Endothelial cell (in vitro differentiated cells): ENCODE data around the gene MYO7A. TPM values are rescaled to one million over a fixed set of nuclear protein-coding genes. Genes with fewer than 3 reads are reported as not detected.

ENCODE experiments used
- DNase-seq: peaks from one replicate; pipeline ENCODE4 v3.0.0; 2021; ENCODE audit warnings: low spot score
- H3K27ac Mint-ChIP-seq: one replicate; pipeline ENCODE4 v1.8.0; 2021; ENCODE audit warnings: mixed read lengths, inconsistent platforms; ENCODE audit not compliant: unreplicated experiment
- H3K27me3 Mint-ChIP-seq: one replicate; pipeline ENCODE4 v1.8.0; 2021; ENCODE audit warnings: mild to moderate bottlenecking, moderate library complexity, mixed read lengths, inconsistent platforms; ENCODE audit not compliant: unreplicated experiment
- H3K36me3 Mint-ChIP-seq: one replicate; pipeline ENCODE4 v1.8.0; 2021; ENCODE audit warnings: mild to moderate bottlenecking, low read depth, mixed read lengths, inconsistent platforms; ENCODE audit not compliant: unreplicated experiment
- H3K4me1 Mint-ChIP-seq: one replicate; pipeline ENCODE4 v1.8.0; 2021; ENCODE audit warnings: mild to moderate bottlenecking, mixed read lengths, inconsistent platforms; ENCODE audit not compliant: unreplicated experiment
- H3K4me3 Mint-ChIP-seq: one replicate; pipeline ENCODE4 v1.8.0; 2021; ENCODE audit warnings: mild to moderate bottlenecking, mixed read lengths, inconsistent platforms; ENCODE audit not compliant: unreplicated experiment
- H3K9me3 Mint-ChIP-seq: one replicate; pipeline ENCODE4 v1.8.0; 2021; ENCODE audit warnings: mixed read lengths, inconsistent platforms; ENCODE audit not compliant: unreplicated experiment
- CTCF ChIP-seq: fragments of 200-600 bp; sonication (generic); IDR thresholded peaks from one replicate; pipeline ENCODE4 v1.5.0; 2021; ENCODE audit warnings: antibody characterized with exemption; ENCODE audit not compliant: unreplicated experiment
- total RNA-seq: library from RNA; stranded (reverse); fragmentation: NEBNext Ultra II Directional; extraction: Animal tissue kit (Norgen Biotek cat#: 25700); gene quantifications from one replicate; pipeline ENCODE4 v1.2.1, GENCODE V29; 2021; ENCODE audit not compliant: unreplicated experiment

The MYO7A gene
- total RNA-seq, 1 donor from 2014 or later, result 18.3 TPM

GRCh38 chr11:77148963-77149715 lies 21.1 kb downstream of the MYO7A start:
- H3K4me3 Mint-ChIP-seq, result no peak overlapping the region
- TF ChIP-seq CTCF, result no peak

GRCh38 chr11:77149716-77150392 lies 21.8 kb downstream of the MYO7A start:
- H3K36me3 Mint-ChIP-seq, result no peaks in the 10 kb centered on the region
- H3K9me3 Mint-ChIP-seq, result no peaks in the 10 kb centered on the region
- H3K4me3 Mint-ChIP-seq, result no peak overlapping the region
- TF ChIP-seq CTCF, result no peak
- H3K27ac Mint-ChIP-seq, result no peak overlapping the region
- H3K4me1 Mint-ChIP-seq, result peaks cover 4% of the 10 kb centered on the region
- DNase-seq, result no peak
- peaks cover 4% of the 10 kb centered on the region for H3K27me3 Mint-ChIP-seq

More at GRCh38 chr11:77148963-77149715, 21.1 kb downstream of the MYO7A start:
- H3K4me1 Mint-ChIP-seq, result peaks cover 4% of the 10 kb centered on the region
- H3K27me3 Mint-ChIP-seq, result peaks cover 6% of the 10 kb centered on the region
- H3K9me3 Mint-ChIP-seq, result no peaks in the 10 kb centered on the region
- no peak for DNase-seq
- H3K27ac Mint-ChIP-seq, result no peak overlapping the region
- no peaks in the 10 kb centered on the region for H3K36me3 Mint-ChIP-seq

- no peak overlapping the region for H3K27ac Mint-ChIP-seq
- H3K4me1 Mint-ChIP-seq, result peaks cover 4% of the 10 kb centered on the region
- peaks cover 6% of the 10 kb centered on the region for H3K27me3 Mint-ChIP-seq
- H3K9me3 Mint-ChIP-seq, result no peaks in the 10 kb centered on the region
- no peak overlapping the region for H3K4me3 Mint-ChIP-seq
- DNase-seq, result no peak
- H3K36me3 Mint-ChIP-seq, result peaks cover under 1% of the 10 kb centered on the region
- no peak for TF ChIP-seq CTCF
Measured at GRCh38 chr11:77150836-77151235, 22.8 kb downstream of the MYO7A start.

DNA sequence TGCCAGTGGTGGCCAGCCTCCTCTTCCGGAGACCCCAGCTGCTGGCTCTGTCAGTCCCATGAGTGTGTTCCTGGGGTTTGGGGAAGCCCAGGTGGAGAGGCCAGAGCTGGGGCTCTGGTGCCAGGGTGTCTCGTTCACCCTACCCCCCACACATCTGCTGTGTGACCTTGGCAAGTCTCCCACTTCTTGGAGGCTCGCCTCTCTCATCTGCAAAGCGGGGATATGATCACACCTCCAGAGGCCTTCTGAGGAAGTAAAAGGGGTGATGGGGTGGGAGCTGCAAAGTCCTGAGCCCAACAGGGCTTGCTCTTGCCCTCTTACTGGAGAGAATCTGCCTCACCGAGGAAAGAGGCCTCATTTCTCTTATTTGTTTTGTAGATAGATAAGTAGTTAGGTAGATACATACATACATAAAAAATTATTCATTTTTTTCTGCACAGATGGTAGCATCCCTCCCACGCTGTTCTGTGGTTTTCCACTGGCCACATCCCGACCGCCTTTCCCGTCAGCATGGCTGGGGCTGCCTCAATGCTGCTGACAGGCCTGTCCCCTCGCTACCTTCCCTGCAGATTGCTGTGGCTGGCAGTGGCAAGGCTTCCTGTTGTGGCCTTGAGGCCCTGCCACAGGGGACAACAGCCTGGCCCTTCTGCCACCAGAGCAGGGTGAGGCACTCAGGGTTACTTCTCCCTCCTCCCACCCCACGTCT lies 23.9 kb downstream of the MYO7A start:
- H3K27ac Mint-ChIP-seq, result no peak overlapping the region
- H3K36me3 Mint-ChIP-seq, result peaks cover 5% of the 10 kb centered on the region
- H3K9me3 Mint-ChIP-seq, result no peaks in the 10 kb centered on the region
- peaks cover 10% of the 10 kb centered on the region for H3K27me3 Mint-ChIP-seq
- H3K4me3 Mint-ChIP-seq, result no peak overlapping the region
- no peak for DNase-seq
- no peak for TF ChIP-seq CTCF
- peaks cover 4% of the 10 kb centered on the region for H3K4me1 Mint-ChIP-seq
